Coronary artery (tissue), 2 donors: ENCODE measurements around the gene AKAP8.

Source experiments
- DNase-seq: peaks from one replicate; pipeline ENCODE4 v3.0.0-alpha.2; 2017; ENCODE audit warnings: low spot score
- H3K27ac ChIP-seq, 2 donors: fragments of 200-600 bp; sonication (generic); one replicate each; pipeline ENCODE4 v1.5.1; 2016 to 2019
- H3K4me3 ChIP-seq: fragments of 200-600 bp; sonication (generic); 2 replicates; pipeline ENCODE4 v1.5.1; 2016; ENCODE audit warnings: mild to moderate bottlenecking, moderate library complexity
- CTCF ChIP-seq: fragments of 200-600 bp; sonication (generic); IDR thresholded peaks from one replicate; pipeline ENCODE4 v1.5.1; 2019; ENCODE audit warnings: antibody characterized with exemption

Gene AKAP8

GRCh38 chr19:15305582-15306334 is 73.8 kb downstream of the AKAP8 start:
- Histone ChIP-seq H3K4me3 (no peak overlapping the region), H3K27ac (no peak overlapping the region)
- no peak for TF ChIP-seq CTCF
- DNase-seq, result no peak

- H3K27ac ChIP-seq, result peak overlapping the region; percentile 31 to 41
- TF ChIP-seq CTCF, result no peak
- DNase-seq, result no peak
- H3K4me3 ChIP-seq, result peak overlapping the region; percentile 33
These were observed 75.4 kb downstream of the AKAP8 start for GRCh38 chr19:15304140-15304705.
